AG09309 (cell line): ENCODE data around the gene GALNT9.

Experiments used
- DNase-seq: peaks from one replicate; pipeline ENCODE4 v3.0.0-alpha.2; 2010; ENCODE audit warnings: low read depth
- H3K4me3 ChIP-seq: 2 replicates; pipeline ENCODE4 v1.5.1; 2011; ENCODE audit warnings: mild to moderate bottlenecking, low read depth, low read length, moderate library complexity; ENCODE audit not compliant: control insufficient read depth
- TF ChIP-seq, protein P1 (sequence below): IDR thresholded peaks from 2 replicates; pipeline ENCODE4 v1.5.1; 2011; ENCODE audit warnings: mild to moderate bottlenecking, low read depth, low read length, inconsistent platforms; ENCODE audit not compliant: insufficient read depth, control insufficient read depth; ENCODE audit errors: missing control alignments

Gene GALNT9

GRCh38 chr12:132353811-132354210 is 24.4 kb upstream of the GALNT9 start:
- DNase-seq = no peak
- no peak overlapping the region for H3K4me3 ChIP-seq
- TF ChIP-seq, protein P1, sequence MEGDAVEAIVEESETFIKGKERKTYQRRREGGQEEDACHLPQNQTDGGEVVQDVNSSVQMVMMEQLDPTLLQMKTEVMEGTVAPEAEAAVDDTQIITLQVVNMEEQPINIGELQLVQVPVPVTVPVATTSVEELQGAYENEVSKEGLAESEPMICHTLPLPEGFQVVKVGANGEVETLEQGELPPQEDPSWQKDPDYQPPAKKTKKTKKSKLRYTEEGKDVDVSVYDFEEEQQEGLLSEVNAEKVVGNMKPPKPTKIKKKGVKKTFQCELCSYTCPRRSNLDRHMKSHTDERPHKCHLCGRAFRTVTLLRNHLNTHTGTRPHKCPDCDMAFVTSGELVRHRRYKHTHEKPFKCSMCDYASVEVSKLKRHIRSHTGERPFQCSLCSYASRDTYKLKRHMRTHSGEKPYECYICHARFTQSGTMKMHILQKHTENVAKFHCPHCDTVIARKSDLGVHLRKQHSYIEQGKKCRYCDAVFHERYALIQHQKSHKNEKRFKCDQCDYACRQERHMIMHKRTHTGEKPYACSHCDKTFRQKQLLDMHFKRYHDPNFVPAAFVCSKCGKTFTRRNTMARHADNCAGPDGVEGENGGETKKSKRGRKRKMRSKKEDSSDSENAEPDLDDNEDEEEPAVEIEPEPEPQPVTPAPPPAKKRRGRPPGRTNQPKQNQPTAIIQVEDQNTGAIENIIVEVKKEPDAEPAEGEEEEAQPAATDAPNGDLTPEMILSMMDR = no peak

- DNase-seq = no peak
- TF ChIP-seq, protein P1 = no peak
- H3K4me3 ChIP-seq = no peak overlapping the region
Observed at GRCh38 chr12:132352896-132353800, 23.8 kb upstream of the GALNT9 start.

DNA sequence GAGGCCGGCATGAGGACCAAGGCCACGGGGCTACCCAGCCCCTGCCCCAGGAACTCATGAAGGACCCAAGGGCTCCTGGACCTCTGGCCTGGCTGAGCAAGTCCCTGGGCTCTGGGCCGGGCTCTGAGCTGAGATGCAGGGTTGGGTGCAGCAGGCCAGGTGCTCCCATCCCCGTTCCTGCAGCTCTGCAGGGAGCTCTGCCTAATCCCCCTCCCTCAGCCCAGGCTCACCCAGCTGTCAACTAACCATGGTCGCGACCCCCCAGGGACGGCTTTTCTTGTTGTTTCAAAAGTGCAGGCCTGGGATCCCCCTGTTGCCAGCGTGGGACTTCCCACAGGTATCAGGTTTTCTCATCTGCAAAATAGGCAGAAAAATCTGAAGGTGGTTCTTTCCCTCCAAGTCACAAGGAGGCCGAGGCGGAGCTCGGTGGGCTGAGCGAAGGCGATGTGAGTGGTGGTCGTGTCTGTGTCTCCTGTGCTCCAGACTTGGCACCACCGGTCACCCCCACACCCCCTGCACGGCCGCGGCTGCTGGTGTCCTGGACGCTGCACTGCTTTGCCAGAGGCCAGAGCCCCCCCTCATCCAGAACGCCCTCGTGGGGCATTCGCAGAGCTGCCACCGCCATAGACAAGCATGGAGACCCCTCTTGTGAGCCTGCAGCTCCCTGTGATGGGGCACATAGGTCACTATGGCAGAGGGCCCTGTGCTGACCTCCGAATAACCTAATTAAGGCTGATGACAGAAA is 22.5 kb upstream of the GALNT9 start:
- TF ChIP-seq, protein P1 = no peak
- DNase-seq = no peak
- H3K4me3 ChIP-seq = no peak overlapping the region

DNA sequence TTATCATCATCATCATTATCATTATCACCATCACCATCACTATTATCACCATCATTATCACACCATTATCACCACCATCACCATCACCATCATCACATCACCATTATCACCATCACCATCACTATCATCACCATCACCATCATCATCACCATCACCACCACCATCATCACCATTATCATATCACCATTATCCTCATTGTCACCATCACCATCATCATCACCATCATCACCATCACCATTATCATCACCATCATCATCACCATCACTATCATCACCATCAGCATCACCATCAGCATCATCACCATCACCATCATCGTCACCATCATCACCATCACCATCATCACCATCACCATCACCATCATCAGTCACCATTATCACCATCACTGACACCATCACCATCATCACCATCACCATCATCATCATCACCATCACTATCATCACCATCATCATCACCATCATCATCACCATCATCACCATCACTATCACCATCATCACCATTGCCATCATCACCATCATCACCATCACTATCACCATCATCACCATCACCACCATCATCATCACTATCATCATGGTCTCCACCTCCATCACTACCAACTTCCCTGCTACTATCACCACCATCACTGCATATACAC is 20.2 kb upstream of the GALNT9 start:
- no peak overlapping the region for H3K4me3 ChIP-seq
- TF ChIP-seq, protein P1 = no peak

DNA sequence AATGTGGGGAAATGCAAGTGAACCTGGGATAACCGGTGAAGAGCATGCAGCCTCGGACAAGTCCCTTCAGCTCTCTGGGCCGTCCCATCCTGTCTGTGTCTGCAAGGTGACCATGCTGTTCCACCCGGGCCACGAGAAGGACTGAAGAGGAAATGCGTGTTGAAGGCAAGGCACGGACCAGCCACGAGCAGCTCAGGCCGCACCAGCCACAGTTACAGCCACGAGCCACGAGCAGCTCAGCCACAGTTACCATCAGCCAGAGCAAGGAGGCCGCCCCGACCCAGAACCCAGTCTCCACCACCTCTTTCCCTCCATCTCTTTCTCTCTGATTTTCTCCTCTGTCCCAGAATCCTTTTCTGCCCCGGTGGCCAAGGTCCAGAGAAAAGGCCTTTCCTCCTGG is 18.8 kb upstream of the GALNT9 start:
- no peak overlapping the region for H3K4me3 ChIP-seq

More for the DNA sequence above, 20.2 kb upstream of the GALNT9 start:
- DNase-seq = no peak

More for the DNA sequence above, 18.8 kb upstream of the GALNT9 start:
- TF ChIP-seq, protein P1 = no peak
- no peak for DNase-seq
